ENCODE measurements around the gene SMPD3.
"Not testable (repeated sequence)": the region's sequence is repeated elsewhere in the genome, so short reads cannot be mapped to it uniquely, and the experiment has no call there.

SMPD3 gene

DNA sequence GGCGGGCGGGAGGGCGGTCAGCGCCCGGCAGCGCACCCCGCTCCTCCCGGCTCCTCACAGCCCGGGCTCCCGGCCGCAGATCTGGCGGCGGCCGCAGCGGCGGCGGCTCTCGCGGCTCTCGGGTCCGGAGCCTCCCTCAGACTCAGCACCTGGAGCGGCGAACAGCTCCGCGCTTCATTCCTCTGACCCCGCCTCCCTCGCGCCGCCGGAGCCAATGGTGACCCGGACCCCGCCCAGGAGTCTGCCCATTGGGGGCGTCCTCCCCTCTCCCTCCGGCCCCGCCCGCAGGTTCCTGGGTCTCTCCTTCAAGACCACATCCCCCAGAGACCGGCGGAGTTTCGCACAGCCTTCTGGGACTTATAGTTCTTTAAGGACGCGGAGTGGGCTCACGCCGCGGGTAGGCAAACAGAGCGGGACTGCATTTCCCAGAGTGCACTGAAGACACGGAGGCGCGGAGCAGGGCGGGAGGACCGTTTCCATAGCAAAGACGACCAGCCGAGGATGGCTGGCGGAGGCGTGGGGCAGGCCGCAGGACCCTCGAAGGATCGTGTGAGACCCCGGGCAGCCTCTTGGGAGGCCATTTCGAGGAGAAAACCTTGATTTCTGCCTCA is at the start of gene SMPD3:
Gene SMPD3, minus strand, starts transcription at position 149 of the 611 bp plus-strand sequence. CDS start 76,327 bp downstream, outside the sequence.
- peak; percentile 97 to 98 for DNase-seq

DNA sequence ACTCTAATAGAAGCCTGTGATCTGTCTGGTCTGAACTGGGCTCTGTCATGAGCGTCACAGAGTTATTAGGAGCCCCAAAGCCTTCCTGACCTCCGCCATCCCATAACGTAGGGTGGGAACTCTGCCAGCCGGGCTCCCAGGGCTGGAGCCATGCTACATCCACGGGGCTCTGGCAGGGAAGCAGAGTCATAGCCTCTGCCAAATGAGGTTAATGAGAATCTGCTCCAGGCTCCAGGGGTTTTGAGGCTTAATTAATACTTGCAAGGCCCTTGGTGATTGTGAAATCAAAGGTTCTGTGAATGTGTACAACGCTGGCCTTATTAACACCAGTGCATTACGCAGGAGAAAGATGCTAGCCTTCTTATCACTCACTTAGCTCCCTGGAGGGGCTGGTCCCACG is 48.4 kb upstream of the SMPD3 start:
- no peak for DNase-seq

DNA sequence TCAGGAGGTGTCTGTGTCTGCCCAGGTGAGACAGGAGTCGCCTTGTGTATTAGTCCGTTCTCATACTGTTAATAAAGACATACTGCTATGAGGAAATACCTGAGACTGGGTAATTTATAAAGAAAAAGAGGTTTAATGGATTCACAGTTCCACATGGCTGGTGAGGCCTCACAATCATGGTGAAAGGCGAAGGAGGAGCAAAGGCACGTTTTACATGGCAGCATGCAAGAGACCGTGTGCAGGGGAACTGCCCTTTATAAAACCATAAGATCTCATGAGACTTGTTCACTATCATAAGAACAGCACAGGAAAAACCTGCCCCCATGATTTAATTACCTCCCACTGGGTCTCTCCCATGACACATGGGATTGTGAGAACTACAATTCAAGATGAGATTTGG is 46.0 kb upstream of the SMPD3 start:
- not testable (repeated sequence) for DNase-seq

DNA sequence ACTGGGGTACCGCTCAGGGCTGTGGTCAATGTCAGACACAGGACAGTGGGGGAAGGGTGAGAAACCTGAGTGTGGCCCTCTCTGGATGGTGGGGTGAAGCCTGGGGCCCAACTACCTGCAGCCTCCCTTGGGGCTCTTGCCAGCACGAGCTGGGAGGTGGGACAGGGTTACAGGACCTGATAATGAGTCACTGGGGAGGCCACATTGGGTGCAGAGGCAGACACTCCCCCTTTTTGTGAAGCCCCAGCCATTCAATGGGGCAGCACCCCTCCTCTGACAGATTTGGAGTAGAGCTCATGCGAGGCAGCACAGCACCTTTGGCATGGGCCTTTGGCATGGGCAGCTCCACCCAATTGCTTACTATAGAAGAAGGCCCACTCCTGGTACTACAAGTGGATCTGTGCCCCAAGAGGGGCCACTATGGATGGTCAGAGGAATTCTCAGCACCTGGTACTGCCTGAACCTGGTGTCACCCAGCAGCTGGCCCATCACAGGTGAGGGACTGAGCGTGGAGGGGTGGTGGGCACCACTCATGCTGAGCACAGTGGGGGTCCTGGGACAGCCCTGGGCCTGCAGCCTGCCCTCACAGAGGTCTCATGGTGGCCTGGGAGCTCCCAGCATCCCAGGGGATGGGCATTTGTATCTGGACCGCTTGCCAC is 45.2 kb upstream of the SMPD3 start:
- DNase-seq: no peak

- DNase-seq: no peak
These were observed 44.5 kb upstream of the SMPD3 start for GRCh38 chr16:68492543-68493411.

DNA sequence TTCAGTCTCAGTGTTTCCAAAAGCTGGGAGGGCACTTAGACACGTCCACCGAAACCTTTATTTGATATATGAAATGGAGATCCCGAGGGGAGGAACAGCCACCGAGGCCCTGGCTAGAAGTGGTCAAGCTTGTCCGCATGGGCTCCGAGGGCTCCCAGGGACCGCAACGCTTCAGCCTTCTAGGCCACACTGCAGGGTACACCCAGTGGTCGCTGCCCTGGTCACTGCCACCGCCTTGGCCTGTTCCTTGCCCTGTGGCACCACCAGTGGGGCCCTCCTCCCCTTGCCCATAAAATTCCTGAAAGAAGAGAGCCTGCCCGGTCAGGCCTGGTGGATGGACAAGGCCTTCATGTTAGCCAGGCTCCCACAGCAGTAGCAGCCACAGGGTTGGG is 43.8 kb upstream of the SMPD3 start:
- no peak for DNase-seq

DNA sequence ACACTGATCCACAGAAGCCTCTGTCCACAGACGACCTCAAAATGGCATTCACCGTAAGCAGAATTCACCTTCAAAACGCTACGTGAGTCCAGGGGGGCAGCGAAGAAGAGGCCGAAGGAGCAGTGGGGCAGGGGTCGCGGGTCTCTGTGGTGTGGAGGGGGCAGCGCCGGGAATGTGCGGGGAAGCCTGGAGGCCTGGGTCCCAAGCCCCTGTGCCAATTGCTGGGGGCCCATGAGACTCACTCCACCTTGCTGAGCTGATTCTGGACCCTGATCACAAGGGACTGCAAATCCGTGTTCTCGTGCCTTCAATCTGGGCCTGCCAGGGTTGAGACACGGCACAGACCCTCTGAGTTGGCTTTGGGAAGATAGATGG is 43.3 kb upstream of the SMPD3 start:
- no peak for DNase-seq

DNA sequence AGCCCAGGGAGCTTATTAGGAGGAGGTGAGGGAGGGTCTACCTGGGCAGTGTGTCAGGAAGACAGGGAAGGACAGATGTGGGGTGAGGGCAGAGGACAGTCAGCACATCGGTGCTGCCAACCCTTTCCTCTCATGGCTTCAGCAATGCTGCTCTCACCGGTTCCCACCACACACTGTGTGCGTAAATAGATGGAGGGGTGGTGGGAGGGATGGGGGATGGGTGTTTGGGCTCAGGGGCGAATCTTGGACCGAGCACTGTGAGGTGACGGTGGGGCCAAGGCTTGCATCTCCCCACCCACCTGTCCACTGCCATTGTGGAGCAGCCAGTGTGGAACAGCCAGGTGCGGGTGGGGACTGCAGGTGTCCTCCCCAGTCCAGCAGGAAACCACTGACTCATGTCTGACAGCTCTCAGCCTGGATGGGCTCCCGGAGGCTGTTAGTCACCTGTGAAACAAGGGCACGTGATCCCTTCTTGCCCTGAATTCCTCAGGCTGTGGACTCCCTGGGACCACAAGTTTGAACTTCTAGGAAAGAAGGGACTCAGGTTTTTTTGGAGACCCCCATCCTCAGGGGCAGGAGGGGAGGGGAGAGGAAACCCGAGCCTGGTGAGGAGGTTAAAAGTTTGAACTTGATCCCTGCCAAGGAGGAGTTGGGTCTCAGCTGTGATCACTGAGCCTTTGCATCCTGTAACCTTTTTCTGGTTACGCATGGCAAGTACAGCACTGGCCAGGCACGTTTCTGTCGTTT is 42.7 kb upstream of the SMPD3 start:
- no peak for DNase-seq

DNA sequence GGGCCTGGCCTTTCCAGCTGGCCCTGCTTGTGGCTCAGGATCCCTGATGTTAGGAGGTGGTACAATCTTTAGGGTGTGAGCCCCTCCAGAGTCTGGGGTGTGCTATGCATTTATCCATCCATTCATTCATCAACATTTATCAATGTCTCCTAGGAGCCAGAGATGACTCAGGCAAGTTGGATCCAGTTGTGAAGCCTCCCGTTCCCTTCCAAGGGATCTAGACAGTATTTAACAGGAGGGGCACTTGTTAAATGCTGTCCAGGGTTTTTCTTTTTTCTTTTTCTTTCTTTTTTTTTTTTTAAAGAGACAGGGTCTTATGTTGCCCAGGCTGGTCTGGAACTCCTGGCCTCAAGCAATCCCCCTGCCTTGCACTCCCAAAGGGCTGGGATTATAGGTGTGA is 42.0 kb upstream of the SMPD3 start:
- no peak for DNase-seq

- no peak for DNase-seq
These were observed 40.2 kb upstream of the SMPD3 start for GRCh38 chr16:68488554-68488953.

- no peak for DNase-seq
These were observed 39.4 kb upstream of the SMPD3 start for GRCh38 chr16:68487669-68488068.

GRCh38 chr16:68487203-68487514 is 38.9 kb upstream of the SMPD3 start:
- DNase-seq: no peak

DNA sequence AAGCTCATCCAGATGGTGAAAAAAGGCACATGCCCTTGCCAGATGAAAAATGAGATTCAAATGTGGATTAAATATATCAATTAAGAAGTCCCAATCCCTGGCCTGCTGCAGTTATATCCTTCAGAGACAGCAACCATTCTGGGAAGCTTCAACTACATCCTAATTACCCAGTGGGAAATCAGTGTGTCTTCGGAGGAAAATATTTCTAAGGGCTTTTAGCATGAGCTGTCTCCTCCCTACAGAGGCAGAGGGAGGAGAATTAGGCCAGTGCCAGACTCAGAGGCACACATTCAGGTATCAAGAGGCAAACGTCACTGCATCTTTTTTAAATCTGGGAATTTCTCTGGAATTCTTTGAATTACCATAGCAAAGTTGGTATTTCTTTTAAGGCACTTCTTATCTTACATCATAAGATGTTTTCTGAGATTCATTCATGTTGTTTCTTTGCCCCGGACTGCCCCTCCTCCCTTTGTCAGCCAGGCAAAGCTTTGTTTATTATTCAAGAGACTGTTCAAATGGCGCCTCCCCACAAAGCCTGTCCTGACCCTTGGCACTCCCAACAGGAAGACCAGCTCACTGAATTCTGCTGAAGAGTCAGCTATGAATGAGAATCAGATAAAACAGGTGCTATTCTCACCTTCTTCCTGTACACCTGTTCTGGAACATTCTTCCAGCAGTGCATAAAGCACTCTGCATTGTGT is 38.3 kb upstream of the SMPD3 start:
- no peak for DNase-seq

- no peak for DNase-seq
These were observed 33.3 kb upstream of the SMPD3 start for GRCh38 chr16:68481636-68482035.

DNA sequence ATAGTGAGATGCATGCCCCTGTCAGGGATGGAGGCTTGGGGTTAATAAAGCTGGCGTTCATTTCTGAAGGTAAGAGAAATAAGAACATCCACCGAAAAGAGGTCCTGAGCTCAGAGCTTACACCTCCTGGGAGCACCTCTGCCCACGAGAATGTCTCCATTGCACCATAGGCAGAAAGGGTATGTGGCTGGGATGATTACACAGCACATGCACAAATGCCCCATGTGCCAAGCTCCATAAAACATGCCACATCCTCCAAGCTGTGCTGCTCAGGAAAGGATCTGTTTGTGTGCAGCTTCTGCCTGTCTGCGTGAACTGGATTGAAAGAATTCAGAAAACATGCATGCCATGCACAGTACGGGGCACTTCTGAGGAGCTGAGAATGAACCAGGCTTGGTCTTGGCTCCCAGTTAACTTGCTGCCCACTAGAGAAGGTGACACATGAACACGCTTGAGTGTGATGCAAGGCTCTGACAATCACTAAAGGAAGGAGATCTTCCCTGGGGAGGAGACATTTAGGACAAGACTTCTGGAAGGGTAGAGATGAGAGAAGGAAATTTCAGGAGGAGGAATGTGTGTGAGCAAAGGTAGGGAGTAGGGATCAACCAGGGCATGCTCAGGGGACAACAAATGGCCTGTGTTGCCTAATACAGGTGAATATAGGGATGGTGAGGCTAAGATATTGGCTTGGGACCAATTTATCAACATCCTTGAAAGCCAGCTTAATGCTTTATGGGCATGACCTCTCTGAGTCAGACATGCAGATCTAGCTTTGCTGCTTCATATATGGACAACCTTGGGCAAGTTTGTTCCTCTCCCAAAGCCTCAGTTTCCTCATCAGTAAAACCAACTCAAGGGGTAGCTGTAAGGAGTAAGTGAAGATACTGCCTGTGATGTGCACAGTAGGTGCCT is 32.0 kb upstream of the SMPD3 start:
- no peak for DNase-seq

DNA sequence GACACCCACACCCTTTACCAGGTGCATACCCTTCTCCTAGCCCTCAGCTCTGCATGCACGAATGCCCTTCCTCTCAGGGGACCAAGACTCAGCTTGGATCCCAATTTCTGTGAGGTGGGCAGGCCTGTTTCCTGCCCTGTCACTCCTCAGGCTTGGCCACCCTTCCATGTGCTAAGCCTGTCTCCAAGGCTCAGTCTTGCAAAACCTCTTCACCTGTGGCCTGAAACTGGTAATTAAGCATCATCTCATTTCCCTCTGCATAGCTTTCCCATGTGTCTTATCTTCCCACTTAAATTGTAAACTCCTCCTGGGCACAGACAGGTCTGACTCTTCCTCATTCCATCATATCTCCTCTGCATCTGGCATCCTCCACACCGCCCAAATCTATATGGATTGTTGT is 31.0 kb upstream of the SMPD3 start:
- no peak for DNase-seq

DNA sequence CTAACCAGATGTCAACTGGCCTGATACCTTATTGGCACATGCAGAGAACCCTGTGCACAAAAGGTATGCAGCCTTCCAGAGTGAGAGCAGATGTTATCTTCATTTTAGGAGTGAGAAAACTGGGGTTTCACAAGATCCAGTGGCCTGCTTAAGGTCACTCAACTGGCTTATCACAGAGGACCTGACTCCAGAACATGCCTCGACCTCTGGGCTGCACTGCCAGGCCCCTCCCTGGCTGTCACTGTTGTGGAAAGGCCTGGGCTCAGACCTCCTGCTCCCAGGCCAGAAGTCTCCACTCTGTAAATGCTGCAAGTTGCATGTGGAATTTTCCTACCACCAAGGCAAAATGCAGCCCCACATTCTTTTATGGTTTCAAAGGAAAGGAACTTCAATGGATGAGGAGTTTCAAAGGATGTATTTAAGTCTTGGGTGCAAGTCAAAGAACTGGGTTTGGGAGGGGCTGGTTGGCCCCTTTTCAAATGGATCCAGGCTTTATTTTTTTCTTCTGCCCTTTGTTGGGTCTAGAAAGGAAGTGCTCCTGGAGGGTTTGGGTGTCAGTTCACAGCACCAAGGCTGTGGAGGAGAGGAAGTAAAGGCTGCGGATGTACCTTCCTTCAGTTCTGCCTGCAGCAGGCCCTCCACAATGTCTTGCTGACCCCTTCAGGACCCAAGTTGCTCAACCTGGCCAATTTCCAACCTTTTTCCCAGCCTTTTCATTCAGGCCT is 30.4 kb upstream of the SMPD3 start:
- DNase-seq: no peak

- DNase-seq: no peak
These were observed 26.8 kb upstream of the SMPD3 start for GRCh38 chr16:68475071-68475470.

- DNase-seq: no peak
These were observed 25.2 kb upstream of the SMPD3 start for GRCh38 chr16:68473358-68474070.

DNA sequence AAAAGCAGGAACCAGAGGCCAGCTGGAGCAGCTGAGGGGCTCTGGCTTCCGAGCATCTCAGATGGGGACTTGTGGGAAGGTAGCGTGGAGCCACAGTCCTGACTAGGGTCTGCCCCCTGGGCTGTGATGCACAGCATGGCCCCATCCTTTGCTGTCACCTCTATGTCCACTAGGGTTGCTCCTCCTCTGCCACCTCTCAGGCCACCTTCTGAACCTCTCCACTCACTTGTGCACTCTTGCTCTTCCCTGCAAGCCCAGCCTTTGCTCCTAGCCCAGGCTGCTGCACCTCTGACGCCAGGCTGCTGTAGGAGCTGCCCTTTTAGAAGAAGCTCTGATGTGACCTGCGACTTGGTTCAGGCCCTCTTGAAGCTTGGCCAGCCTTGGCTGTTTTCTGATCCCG is 24.3 kb upstream of the SMPD3 start:
- no peak for DNase-seq
